Measurements from ENCODE around the gene PIP5K1C. TPM values are rescaled to one million over a fixed set of nuclear protein-coding genes. Genes with fewer than 3 reads are reported as not detected.

PIP5K1C gene
- polyA plus RNA-seq, 1 donor from 2014 or later = 7.1 TPM

DNA sequence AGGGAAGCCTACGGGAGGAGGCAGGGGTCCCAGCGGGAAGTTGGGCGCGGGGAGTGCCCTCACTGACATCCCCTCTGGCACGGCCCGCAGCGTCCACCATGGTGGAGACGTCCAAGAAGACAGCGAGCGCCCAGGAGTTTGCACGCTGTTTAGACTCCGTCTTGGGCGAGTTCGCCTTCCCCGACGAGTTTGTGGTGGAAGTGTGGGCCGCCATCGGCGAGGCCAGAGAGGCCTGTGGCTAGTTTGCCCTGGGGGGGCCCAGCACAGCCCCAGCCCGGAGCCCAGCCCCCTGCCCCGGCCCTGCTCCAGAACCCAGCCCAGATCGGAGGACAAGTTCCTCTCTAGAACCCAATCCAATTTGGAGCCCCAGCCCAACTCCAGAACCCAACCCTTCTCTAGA is 110.3 kb downstream of the PIP5K1C start:
- H3K4me2 ChIP-seq (ENCODE audit: low read length) = no peak overlapping the region
- no peaks in the 10 kb centered on the region for H3K36me3 ChIP-seq (ENCODE audit: insufficient read depth, low read length)
- H2AFZ ChIP-seq (ENCODE audit: low read depth, low read length) = no peak overlapping the region
- no peaks in the 10 kb centered on the region for H3K9me2 ChIP-seq (ENCODE audit: insufficient read depth, low read length)
- H3K9ac ChIP-seq (ENCODE audit: low read length) = no peak overlapping the region
- H4K20me1 ChIP-seq (ENCODE audit: insufficient read depth) = no peaks in the 10 kb centered on the region
- TF ChIP-seq REST (IDR thresholded peaks at IDR 0.05; ENCODE audit: borderline replicate concordance) = no peak
- TF ChIP-seq TAF1 (IDR thresholded peaks at IDR 0.05; ENCODE audit: low read depth) = no peak
- TF ChIP-seq POLR2AphosphoS5 (IDR thresholded peaks at IDR 0.05) = no peak
- TF ChIP-seq, protein P1, sequence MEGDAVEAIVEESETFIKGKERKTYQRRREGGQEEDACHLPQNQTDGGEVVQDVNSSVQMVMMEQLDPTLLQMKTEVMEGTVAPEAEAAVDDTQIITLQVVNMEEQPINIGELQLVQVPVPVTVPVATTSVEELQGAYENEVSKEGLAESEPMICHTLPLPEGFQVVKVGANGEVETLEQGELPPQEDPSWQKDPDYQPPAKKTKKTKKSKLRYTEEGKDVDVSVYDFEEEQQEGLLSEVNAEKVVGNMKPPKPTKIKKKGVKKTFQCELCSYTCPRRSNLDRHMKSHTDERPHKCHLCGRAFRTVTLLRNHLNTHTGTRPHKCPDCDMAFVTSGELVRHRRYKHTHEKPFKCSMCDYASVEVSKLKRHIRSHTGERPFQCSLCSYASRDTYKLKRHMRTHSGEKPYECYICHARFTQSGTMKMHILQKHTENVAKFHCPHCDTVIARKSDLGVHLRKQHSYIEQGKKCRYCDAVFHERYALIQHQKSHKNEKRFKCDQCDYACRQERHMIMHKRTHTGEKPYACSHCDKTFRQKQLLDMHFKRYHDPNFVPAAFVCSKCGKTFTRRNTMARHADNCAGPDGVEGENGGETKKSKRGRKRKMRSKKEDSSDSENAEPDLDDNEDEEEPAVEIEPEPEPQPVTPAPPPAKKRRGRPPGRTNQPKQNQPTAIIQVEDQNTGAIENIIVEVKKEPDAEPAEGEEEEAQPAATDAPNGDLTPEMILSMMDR (IDR thresholded peaks at IDR 0.05; ENCODE audit: poor library complexity, severe bottlenecking) = no peak
- no peak for TF ChIP-seq SMC3 (conservative IDR thresholded peaks at IDR 0.05; ENCODE audit: poor library complexity)
- TF ChIP-seq EP300 (conservative IDR thresholded peaks at IDR 0.05; ENCODE audit: poor library complexity, severe bottlenecking) = no peak
- no peak for TF ChIP-seq MXI1 (conservative IDR thresholded peaks at IDR 0.05; ENCODE audit: poor library complexity, severe bottlenecking)
- TF ChIP-seq EZH2 (IDR thresholded peaks at IDR 0.05; ENCODE audit: borderline replicate concordance, insufficient read depth, low read length, poor library complexity, severe bottlenecking) = no peak
- no peak for TF ChIP-seq RAD21 (conservative IDR thresholded peaks at IDR 0.05)
- H3K4me3 ChIP-seq (ENCODE audit: low read length) = no peak overlapping the region
- H3K9me3 ChIP-seq (ENCODE audit: low read length) = no peaks in the 10 kb centered on the region
- no peak overlapping the region for H3K27ac ChIP-seq (ENCODE audit: low read length)
- peaks cover 20% of the 10 kb centered on the region for H3K27me3 ChIP-seq (ENCODE audit: insufficient read depth, low read depth, low read length)
- H3F3A ChIP-seq (ENCODE audit: insufficient read depth, low read length, poor library complexity, severe bottlenecking) = no peaks in the 10 kb centered on the region
- no peaks in the 10 kb centered on the region for H3K79me2 ChIP-seq (replicated peaks; ENCODE audit: insufficient read depth, low read length)

- Histone ChIP-seq H2AFZ (ENCODE audit: low read depth, low read length) (no peak overlapping the region), H3K79me2 (replicated peaks; ENCODE audit: insufficient read depth, low read length) (no peaks in the 10 kb centered on the region), H3K36me3 (ENCODE audit: insufficient read depth, low read length) (no peaks in the 10 kb centered on the region), H3K27me3 (ENCODE audit: insufficient read depth, low read depth, low read length) (peaks cover 21% of the 10 kb centered on the region), H3K9ac (ENCODE audit: low read length) (no peak overlapping the region), H3K4me3 (ENCODE audit: low read length) (no peak overlapping the region), H3K9me3 (ENCODE audit: low read length) (no peaks in the 10 kb centered on the region), H3K9me2 (ENCODE audit: insufficient read depth, low read length) (no peaks in the 10 kb centered on the region), H3K4me2 (ENCODE audit: low read length) (no peak overlapping the region), H4K20me1 (ENCODE audit: insufficient read depth) (no peaks in the 10 kb centered on the region), H3K27ac (ENCODE audit: low read length) (no peak overlapping the region), H3F3A (ENCODE audit: insufficient read depth, low read length, poor library complexity, severe bottlenecking) (no peaks in the 10 kb centered on the region)
- TF ChIP-seq TAF1 (IDR thresholded peaks at IDR 0.05; ENCODE audit: low read depth) = no peak
- no peak for TF ChIP-seq REST (IDR thresholded peaks at IDR 0.05; ENCODE audit: borderline replicate concordance)
- TF ChIP-seq SMC3 (conservative IDR thresholded peaks at IDR 0.05; ENCODE audit: poor library complexity) = no peak
- TF ChIP-seq, protein P1 (IDR thresholded peaks at IDR 0.05; ENCODE audit: poor library complexity, severe bottlenecking) = no peak
- no peak for TF ChIP-seq EP300 (conservative IDR thresholded peaks at IDR 0.05; ENCODE audit: poor library complexity, severe bottlenecking)
- TF ChIP-seq POLR2AphosphoS5 (IDR thresholded peaks at IDR 0.05) = no peak
- TF ChIP-seq MXI1 (conservative IDR thresholded peaks at IDR 0.05; ENCODE audit: poor library complexity, severe bottlenecking) = no peak
Observed at GRCh38 chr19:3589439-3589838, 110.8 kb downstream of the PIP5K1C start.
